ENCODE measurements around the gene AADACL4. TPM values are rescaled to one million over a fixed set of nuclear protein-coding genes. Genes with fewer than 3 reads are reported as not detected.
A peak's percentile ranks its signal among the peaks of the same experiment; 100 is the strongest.

Gene AADACL4
- total RNA-seq, 4 donors from 2014 or later, result not detected

DNA sequence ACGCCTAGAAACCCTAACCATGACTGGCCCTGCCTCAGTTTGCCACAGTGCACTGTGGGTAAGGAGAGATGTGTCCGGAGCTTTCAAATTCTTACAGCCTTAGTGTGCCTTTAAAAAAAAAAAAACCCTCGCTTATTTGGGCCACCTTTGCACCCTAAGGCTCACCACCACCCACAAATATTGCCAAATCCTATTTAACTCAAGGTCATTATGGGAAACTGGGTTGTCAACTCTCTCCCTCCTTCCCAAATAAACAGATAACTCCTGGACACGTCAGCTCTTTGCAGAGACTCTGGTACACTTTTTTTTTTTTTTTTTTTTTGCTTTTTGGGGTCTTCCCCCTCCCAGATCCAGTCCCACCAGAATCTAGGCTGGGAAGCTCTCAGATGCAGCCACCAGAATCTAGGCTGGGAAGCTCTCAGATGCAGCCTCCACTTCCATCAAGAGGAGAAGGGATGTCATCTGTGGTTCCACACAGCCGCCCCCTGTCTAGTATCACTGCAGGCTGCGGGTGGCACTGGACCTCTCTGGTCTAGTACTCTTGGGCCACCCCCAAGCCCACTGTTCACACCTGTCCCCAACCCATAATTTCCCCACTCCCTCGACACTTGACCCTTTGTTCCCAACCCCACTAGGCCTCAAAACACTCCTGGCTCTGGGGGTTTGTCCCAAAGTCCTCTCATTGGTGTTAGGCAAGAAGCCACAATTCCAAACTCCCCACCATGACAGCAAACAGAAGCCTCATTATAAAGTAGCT lies 29.3 kb upstream of the AADACL4 start:
- H3K4me1 ChIP-seq, result peaks cover 59% of the 10 kb centered on the region
- TF ChIP-seq POLR2A (IDR thresholded peaks at IDR 0.05), result no peak
- no peak for TF ChIP-seq CTCF (IDR thresholded peaks at IDR 0.05)
- no peak for TF ChIP-seq POLR2AphosphoS5 (IDR thresholded peaks at IDR 0.05)
- TF ChIP-seq EP300 (IDR thresholded peaks at IDR 0.05), result no peak
- WGBS, result 68% methylated on average over 7 of the region's 7 CpGs
- H3K4me3 ChIP-seq, result peak overlapping the region; percentile 87
- H3K27me3 ChIP-seq, result no peaks in the 10 kb centered on the region
- H3K27ac ChIP-seq, result peak overlapping the region; percentile 94
- H3K36me3 ChIP-seq, result peaks cover 19% of the 10 kb centered on the region
- DNase-seq (ENCODE audit: low spot score in 2 of 2), result no peak
- H3K9me3 ChIP-seq, result no peaks in the 10 kb centered on the region

- DNase-seq (ENCODE audit: low spot score in 2 of 2), result no peak
- Histone ChIP-seq H3K9me3 (no peaks in the 10 kb centered on the region), H3K36me3 (peaks cover 19% of the 10 kb centered on the region), H3K27ac (peak overlapping the region; percentile 94), H3K4me3 (peak overlapping the region; percentile 87), H3K4me1 (peaks cover 64% of the 10 kb centered on the region), H3K27me3 (no peaks in the 10 kb centered on the region)
- TF ChIP-seq EP300 (IDR thresholded peaks at IDR 0.05) (no peak), POLR2AphosphoS5 (IDR thresholded peaks at IDR 0.05) (no peak), POLR2A (IDR thresholded peaks at IDR 0.05) (no peak), CTCF (IDR thresholded peaks at IDR 0.05) (no peak)
- 7% methylated on average over 12 of the region's 12 CpGs for WGBS
Measured at GRCh38 chr1:12615159-12615864, 28.6 kb upstream of the AADACL4 start.

- Histone ChIP-seq H3K4me1 (peaks cover 68% of the 10 kb centered on the region), H3K4me3 (peak overlapping the region; percentile 87), H3K27me3 (no peaks in the 10 kb centered on the region), H3K36me3 (peaks cover 15% of the 10 kb centered on the region), H3K27ac (peak overlapping the region; percentile 94), H3K9me3 (no peaks in the 10 kb centered on the region)
- no peak for TF ChIP-seq CTCF (IDR thresholded peaks at IDR 0.05)
- 10% methylated on average over 17 of the region's 17 CpGs for WGBS
- DNase-seq (ENCODE audit: low spot score in 2 of 2), result peak in 1 of 2 donors; percentile 78
Measured at GRCh38 chr1:12615865-12616708, 27.8 kb upstream of the AADACL4 start.

- peaks cover 73% of the 10 kb centered on the region for H3K4me1 ChIP-seq
Measured at GRCh38 chr1:12616709-12617373, 27.0 kb upstream of the AADACL4 start.

GRCh38 chr1:12617511-12617900 lies 26.4 kb upstream of the AADACL4 start:
- H3K27me3 ChIP-seq, result no peaks in the 10 kb centered on the region
- 0% methylated on average over 13 of the region's 13 CpGs for WGBS
- peaks cover 76% of the 10 kb centered on the region for H3K4me1 ChIP-seq
- TF ChIP-seq POLR2A (IDR thresholded peaks at IDR 0.05) (no peak), CTCF (IDR thresholded peaks at IDR 0.05) (no peak), EP300 (IDR thresholded peaks at IDR 0.05) (no peak), POLR2AphosphoS5 (IDR thresholded peaks at IDR 0.05) (no peak)
- no peak for DNase-seq (ENCODE audit: low spot score in 2 of 2)
- H3K9me3 ChIP-seq, result no peaks in the 10 kb centered on the region
- peak overlapping the region; percentile 87 for H3K4me3 ChIP-seq
- H3K27ac ChIP-seq, result peak overlapping the region; percentile 94
- H3K36me3 ChIP-seq, result peaks cover 5% of the 10 kb centered on the region

More at GRCh38 chr1:12616709-12617373, 27.0 kb upstream of the AADACL4 start:
- H3K4me3 ChIP-seq, result peak overlapping the region; percentile 87
- 2% methylated on average over 46 of the region's 53 CpGs for WGBS
- H3K27ac ChIP-seq, result peak overlapping the region; percentile 94
- H3K36me3 ChIP-seq, result peaks cover 9% of the 10 kb centered on the region
- TF ChIP-seq POLR2A (IDR thresholded peaks at IDR 0.05), result peak in 1 of 2 donors; percentile 9
- TF ChIP-seq POLR2AphosphoS5 (IDR thresholded peaks at IDR 0.05), result no peak
- no peaks in the 10 kb centered on the region for H3K9me3 ChIP-seq
- no peaks in the 10 kb centered on the region for H3K27me3 ChIP-seq
- no peak for DNase-seq (ENCODE audit: low spot score in 2 of 2)
